HG03159 (cell line): ENCODE results near the gene PITHD1.
"Not testable (repeated sequence)": the region's sequence is repeated elsewhere in the genome, so short reads cannot be mapped to it uniquely, and the experiment has no call there.

Experiments used
- ATAC-seq: cut with Tn5 transposase; IDR thresholded peaks from one replicate; pipeline ENCODE4 v1.9.1; 2021; ENCODE audit warnings: mild to moderate bottlenecking, moderate library complexity; ENCODE audit not compliant: unreplicated experiment

The PITHD1 gene, protein sequence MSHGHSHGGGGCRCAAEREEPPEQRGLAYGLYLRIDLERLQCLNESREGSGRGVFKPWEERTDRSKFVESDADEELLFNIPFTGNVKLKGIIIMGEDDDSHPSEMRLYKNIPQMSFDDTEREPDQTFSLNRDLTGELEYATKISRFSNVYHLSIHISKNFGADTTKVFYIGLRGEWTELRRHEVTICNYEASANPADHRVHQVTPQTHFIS

DNA sequence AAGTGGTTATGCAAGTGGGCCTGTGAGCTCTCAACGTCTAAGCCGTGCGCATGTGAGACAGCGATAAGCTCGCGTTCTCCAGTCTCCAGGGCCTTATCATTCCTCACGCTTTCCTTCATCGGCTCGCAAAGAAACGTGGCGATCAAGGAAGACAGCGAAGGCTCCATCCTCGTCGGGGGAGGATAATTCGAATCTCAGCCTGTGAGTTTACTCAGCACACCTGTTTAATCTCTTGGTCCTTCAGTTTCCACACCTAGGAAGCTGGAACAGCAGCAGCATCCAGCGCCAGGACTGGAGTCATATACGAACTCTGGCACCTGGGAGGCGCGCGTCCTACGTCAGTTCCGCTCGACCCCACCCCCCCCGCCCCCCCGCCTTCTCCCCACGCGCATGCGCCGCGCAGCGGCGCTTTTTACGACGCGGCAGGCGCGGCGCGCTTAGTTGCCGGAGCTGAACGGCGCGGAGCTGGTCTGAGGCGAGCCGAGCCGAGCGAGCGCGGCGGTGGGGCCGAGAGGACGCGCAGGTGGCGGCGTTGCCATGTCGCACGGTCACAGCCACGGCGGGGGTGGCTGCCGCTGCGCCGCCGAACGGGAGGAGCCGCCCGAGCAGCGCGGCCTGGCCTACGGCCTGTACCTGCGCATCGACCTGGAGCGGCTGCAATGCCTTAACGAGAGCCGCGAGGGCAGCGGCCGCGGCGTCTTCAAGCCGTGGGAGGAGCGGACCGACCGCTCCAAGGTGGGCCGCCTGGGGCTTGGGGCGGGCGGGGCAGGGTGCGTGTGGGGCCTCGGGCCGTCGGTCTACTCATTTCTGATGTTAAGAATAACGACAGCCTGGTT, at the start of gene PITHD1:
Gene PITHD1, plus strand, starts transcription at position 440 of the 836 bp plus-strand sequence. Its CDS starts 98 bp downstream, at position 538.
- peak; percentile 71 for ATAC-seq

DNA sequence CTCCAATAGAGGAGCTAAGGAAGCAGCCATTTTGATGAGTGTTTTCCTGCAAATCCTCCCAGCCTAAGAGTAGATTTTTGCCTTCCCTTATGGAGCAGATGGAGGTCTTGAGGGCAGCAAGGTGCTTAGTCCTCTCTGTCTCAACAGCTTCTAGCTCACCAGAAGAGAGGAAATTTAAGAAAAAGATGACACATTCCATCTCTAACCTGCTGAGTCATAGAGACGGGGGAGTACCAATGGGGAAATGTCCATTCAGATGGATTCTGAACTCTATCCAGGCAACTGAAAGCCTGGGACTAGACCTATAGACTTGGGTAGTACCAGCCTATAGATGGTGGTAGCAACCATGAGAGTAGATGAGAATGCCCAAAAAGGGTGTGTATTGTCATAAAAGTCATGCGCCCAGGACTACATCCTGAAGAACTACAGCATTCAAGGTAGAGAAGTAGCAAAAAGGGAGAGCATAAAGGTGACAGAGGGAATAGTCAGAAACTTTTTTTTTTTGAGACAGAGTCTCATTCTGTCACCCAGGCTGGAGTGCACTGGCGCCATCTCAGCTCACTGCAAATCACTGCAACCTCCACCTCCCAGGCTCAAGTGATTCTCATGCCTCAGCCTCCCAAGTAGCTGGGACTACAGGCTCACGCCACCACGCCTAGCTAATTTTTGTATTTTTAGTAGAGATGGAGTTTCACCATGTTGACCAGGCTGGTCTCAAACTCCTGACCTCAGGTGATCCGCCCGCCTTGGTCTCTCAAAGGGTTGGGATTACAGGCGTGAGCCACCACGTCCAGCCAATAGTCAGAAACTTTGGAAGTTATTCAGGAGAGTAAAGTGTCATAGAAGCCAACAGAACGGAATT, 45.6 kb upstream of the PITHD1 start:
- ATAC-seq = no peak

DNA sequence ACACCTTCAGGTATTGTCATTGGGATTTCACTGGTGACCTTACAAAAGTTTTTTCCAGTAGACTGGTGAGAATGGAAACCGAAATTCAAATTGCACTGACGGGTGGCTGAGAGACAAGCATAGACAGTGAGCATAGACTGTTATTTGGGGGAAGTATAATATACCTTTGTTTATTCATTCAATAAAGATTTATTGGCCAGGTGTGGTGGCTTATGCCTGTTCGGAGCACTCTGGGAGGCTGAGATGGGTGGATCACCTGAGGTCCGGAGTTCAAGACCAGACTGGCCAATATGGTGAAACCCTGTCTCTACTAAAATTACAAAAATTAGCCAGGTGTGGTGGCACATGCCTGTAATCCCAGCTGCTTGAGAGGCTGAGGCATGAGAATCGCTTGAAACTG, 44.9 kb upstream of the PITHD1 start:
- ATAC-seq = not testable (repeated sequence)

- ATAC-seq = no peak
Measured at GRCh38 chr1:23736437-23737134, 41.6 kb upstream of the PITHD1 start.

DNA sequence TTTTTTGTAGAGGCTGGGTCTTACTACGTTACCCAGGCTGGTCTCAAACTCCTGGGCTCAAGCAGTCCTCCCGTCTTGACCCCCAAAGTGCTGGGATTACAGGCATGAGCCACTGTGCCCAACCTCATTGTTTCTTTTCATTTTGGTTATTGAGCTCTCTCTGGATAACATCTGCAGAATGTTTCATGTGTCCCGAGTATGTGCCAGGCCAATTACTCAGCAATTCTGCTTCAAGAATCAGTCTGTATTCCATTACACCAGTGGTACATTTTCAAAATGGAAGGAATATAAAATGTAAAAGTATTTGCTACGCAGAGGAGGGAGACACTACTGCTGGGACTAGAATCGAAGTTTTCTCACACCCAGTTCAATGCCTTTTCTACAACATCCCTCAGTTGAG, 36.6 kb upstream of the PITHD1 start:
- no peak for ATAC-seq

GRCh38 chr1:23742670-23743286, 35.4 kb upstream of the PITHD1 start:
- ATAC-seq = no peak

DNA sequence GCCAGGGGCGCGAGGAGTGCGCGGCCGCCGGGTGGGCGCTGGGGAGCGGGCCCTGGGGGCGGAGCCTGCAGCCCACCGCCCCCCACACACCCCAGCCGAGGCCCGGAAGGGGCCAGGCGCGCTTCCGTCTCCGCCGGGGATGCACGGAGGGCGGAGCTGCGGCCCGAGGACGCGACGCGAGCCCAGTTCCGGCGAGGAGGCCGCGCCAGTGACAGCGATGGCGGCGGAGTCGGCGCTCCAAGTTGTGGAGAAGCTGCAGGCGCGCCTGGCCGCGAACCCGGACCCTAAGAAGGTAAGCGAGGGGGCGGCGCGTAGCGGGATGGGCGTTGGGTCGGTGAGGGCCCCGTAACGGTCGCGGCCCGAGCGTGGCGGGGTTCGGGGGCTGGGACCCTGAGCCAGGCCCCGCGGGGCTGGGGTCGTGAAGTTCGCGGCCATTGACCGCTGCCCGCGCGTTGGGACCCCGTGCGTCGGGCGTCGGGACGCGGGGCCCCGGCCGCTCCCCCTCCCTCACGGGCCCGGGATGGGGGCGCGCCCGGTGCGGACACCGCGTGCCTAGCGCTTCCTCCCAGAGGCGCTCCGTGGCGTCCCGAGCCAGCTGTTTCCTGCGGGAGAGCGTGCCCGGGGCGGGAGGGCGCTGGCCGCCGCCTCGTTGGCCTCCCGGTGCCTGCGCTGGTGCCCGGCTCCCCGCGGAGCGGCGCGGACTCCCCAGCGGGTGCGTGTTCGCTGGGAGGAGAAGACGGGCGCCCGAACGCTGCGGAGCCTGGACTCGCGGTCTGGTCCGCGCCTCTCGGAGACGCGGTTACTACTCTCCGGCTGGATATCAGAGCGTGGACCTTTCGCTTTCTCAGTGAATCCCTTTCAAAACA, 34.7 kb upstream of the PITHD1 start, which contains the start of gene ELOA:
Gene ELOA, plus strand, starts transcription at position 185 of the 866 bp plus-strand sequence. Its CDS starts 33 bp downstream, at position 218.
- ATAC-seq = no peak

GRCh38 chr1:23745515-23745914, 32.7 kb upstream of the PITHD1 start:
- ATAC-seq = no peak

DNA sequence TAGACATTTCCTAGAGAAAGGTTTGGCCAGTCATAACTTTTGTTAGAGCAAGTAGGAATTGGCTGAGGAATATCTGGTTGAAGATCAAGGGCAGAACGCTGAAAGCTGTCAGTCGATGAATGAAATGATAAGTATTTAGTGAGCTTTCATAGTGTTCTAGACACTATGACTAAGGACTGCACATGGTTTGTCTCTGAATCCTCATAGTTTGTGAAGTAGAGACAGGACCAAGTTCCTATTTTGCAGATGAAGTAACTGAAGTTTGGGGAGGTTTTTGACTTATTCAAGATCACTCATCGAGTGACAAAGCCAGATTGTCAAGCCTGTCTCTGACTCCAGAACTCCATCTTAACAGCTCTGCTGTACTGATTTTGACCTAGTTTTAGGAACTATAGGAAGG, 30.2 kb upstream of the PITHD1 start:
- no peak for ATAC-seq

DNA sequence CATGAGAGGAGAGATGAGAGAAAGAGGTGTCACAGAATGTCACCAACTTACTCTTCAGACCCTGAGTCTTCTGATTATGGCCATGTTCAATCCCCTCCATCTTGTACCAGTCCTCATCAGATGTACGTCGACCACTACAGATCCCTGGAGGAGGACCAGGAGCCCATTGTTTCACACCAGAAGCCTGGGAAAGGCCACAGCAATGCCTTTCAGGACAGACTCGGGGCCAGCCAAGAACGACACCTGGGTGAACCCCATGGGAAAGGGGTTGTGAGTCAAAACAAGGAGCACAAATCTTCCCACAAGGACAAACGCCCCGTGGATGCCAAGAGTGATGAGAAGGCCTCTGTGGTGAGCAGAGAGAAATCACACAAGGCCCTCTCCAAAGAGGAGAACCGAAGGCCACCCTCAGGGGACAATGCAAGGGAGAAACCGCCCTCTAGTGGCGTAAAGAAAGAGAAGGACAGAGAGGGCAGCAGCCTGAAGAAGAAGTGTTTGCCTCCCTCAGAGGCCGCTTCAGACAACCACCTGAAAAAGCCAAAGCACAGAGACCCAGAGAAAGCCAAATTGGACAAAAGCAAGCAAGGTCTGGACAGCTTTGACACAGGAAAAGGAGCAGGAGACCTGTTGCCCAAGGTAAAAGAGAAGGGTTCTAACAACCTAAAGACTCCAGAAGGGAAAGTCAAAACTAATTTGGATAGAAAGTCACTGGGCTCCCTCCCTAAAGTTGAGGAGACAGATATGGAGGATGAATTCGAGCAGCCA, 27.0 kb upstream of the PITHD1 start:
- no peak for ATAC-seq

DNA sequence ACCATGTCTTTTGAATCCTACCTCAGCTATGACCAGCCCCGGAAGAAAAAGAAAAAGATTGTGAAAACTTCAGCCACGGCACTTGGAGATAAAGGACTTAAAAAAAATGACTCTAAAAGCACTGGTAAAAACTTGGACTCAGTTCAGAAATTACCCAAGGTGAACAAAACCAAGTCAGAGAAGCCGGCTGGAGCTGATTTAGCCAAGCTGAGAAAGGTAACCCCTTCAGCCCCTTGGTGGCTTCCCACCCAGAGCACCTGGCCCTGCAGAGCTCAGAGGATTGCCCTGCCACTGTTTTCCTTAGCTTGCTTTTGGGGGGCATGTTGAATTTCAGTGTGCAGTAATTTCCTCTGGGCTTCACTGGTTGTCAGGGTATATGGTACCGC, 26.4 kb upstream of the PITHD1 start:
- no peak for ATAC-seq

GRCh38 chr1:23752909-23753308, 25.3 kb upstream of the PITHD1 start:
- no peak for ATAC-seq

DNA sequence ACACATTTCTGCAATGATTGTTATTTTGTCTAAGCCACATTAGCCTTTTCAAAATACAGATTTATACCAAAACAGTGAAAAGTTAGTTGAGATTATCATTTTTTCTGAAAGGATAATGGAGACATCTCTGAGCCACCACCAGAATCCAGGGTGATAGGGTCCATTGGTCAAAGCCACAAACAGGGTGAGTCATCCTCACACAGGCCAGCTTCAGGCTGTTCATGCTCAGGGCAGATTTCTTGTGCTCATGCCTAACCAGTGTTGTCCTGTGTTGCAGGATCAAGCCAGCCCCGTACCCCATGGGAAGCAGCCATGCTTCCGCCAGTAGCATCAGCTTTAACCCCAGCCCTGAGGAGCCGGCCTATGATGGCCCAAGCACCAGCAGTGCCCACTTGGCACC, 21.5 kb upstream of the PITHD1 start:
- no peak for ATAC-seq

GRCh38 chr1:23757812-23758211, 20.4 kb upstream of the PITHD1 start:
- ATAC-seq = no peak

DNA sequence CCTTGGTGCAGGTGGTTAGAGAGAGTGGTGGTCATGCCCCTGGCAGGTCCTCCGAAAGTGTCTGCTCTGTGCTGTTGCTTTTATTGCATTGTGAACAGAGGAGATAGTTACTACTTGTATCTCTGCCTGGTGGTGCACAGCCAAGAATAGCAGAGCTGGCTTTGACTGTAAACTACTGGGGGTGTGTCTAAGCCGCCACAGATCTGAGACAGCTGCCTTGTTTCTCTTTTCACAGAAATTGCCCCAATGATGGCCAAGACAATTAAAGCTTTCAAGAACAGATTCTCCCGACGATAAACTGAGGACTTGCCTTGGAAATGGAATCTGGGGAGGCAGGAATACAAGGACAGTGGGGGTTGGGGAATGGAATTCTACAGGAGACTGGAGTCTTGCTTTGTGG, 18.9 kb upstream of the PITHD1 start:
- no peak for ATAC-seq

DNA sequence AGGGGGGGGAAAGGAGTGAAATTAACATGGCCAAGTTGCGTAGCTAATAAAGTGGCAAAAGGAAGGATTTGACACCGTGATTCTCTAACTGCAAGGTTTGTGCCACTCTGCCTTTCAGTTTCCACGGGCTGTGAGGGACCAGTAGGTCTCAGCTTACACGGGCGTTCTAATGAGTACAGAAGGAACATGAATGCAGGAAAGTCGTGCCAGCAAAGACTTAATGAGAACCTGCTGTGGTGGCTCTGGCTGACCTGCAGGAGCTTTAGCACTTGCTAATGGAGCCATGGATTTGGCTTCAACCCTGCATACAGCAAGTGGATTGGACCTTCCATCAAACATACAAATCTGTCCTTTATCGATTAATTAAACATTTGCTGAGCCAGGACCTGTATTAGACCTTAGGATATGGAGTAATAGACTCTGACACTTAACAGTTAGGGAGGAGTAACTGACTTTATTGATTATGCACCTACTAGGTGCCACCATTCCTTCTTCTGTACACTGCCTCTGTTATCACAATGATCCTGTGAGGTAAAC, 15.1 kb upstream of the PITHD1 start:
- ATAC-seq = no peak

GRCh38 chr1:23768733-23769132, 9.5 kb upstream of the PITHD1 start:
- no peak for ATAC-seq
